ENCODE results near the gene SIM1.
"Not testable (repeated sequence)": the region's sequence is repeated elsewhere in the genome, so short reads cannot be mapped to it uniquely, and the experiment has no call there.

SIM1 gene

DNA sequence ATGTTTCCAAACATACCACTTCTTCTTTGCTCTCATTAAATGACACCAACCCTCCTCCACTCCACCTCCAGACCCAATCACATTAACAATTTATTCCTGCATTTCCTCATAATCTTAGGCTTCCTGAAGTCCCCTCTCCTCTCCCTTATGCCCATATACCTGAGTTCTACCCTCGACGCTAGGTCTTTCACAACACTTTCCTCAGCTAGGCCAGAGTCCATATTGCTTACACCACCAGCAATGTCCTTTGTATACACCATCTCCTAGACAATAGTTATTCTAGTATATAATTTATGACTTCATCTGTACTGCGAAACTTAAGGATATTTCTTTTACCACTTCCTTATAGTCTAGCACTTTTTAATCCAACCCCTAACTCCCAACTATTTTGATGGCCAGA lies 47.7 kb downstream of the SIM1 start:
- no peak for DNase-seq

DNA sequence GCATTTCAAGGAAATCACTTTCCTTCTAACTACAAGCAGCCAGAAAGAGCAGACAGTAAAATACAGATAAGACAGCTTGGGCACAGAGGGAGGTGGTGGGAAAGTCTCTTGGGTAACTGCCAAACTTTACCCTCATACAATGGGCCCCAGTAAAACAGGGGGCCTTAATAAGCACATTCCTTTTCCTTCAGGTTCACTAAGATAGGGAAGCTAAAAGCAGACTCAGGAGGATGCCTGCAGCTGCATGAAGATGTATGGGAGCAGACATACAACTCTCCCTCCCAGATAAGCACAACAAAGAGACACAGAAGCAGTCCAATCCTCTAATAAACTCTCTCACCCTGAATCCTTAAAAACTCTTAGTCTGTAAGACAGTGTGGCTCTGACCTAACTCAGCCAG lies 49.0 kb downstream of the SIM1 start:
- DNase-seq: no peak

DNA sequence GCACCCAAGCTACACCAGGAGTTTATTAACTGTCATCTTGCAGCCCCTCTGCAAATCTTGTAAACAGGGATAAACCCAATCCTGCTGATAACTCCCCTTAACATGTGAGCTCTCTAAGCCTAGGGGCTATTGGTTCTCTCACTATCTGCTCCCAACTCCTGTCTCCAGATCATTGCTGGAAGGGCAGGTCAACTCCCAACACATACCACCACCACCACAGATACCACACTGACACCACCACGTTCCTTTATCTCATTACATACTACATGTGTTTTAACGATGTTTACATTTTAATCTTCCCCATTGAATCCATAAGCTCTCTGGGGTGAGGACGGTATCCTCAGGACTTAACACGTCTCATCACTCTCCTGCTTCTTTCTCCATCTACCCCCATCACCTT lies 51.8 kb downstream of the SIM1 start:
- no peak for DNase-seq

DNA sequence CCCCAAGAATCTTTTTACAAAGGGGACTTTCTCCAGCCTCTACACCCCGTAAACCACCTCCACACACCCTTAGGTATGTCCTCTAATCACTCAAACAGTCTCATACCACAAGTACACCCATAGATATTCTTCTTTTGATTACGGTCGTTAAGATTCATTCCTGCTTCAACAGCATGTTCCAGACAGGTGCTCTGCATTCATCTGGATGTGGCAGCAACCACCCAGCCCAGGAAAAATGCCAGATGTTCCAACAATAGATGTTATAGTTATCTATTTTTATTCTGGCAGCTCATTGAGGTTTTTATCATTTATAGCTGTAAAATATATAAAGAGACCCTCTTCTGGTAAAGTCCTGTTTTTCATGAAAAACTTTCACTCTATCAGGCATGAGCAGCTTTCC lies 60.7 kb downstream of the SIM1 start:
- no peak for DNase-seq

DNA sequence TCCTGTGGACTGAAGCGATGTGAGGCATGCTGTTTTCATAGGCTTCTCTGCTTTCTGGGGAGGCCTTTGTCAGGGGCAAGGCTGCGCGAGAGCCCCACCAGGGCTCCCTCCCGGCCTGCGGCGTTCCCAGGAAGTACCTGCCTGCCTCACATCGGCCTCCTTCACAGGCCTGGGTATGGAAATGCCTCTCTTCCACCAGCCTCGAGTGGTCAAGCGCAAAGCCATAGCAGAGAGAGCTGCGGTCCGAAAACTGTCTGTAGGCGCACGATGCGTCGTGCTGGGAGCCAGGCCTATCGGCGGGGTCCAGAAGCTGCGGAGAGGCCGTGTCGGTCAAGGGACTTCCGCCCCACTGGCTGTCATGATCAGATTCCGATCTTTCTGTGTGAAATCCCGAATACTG lies 71.2 kb downstream of the SIM1 start:
- DNase-seq: no peak

DNA sequence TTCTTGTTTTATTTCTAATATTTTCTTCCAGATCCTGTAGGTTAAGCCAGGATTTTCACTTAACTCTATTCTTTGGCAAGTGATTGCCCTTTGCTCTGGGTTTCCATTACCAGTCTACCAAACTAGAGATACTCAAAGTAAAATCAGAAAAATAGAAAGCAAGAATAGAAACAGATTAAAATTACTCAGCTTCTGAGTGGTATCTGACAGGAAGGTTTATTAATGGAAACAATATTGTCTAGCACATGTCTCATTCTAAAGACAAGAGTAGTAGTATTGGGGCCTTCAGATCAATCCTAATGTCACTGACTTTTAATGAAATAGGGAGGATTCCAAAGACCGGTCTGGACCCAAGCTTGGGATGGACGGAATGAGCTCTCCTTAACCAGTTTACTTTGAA lies 72.3 kb downstream of the SIM1 start:
- DNase-seq: no peak

DNA sequence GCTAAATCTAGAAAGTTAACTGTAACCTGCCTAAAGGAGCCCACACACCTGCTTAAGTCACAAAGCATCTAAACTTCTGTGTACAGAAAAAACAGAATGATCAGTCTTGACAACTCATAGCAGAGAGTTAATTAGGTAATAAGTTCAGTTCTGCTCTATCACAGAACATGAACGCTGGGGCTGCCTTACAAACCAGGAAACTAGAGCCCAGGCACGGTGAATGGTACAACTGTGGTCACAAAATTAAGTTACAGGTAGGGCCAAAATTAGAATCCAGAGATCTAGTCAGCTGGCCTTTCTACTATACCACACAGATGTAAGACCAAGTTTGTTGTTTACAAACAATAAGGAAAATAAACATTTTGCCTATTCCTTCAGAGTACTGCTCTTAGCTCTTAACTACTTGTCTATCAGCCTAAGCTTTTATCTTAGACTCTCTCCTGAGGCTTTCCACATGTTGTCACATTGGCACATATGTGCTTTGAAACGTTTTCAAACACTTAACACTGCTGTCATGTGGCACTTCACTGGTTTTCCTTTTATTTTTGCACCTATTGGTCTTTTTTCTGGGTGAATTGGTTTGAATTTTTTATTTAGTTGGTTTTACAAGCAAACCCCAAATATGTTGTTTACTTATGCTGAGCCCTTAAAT lies 75.7 kb downstream of the SIM1 start:
- DNase-seq: no peak

DNA sequence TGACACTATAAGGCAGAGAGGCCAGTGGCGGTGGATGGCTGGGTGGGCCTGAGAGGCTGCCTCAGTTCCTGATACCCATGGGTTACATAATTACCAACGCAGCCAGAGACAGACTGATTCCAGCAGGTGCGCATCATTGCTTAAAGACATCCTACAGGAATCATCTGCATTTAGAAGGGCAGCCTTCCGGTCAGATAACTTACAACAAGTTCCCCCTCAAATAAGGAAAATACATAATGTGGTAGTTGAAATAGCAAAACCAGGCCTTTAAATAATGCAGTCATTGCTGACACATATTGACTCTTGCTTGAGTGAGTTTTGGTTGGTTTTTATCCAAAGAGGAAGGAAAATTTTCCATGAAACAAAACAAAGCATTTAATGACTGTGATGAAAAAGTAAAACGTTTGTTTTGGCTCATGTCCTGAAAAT lies 81.9 kb downstream of the SIM1 start:
- DNase-seq: no peak

DNA sequence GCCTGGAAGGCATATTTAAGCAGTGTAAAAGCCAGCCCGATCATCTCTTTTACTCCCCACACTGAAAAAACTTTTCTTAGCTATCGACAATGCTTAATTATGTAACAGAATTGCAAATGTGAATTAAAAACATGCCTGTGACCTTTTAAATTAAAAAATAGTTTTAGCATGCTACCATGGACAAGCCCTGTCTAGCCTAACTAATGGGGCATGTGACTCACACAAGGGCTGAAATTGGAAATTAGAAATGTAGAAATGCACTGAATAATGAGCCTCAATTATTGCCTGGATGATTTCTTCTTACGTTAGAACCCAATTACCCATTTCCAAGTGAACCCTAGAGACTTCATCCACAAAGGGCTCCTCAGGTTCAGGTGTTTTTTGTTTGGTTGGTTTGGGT lies 82.7 kb downstream of the SIM1 start:
- no peak for DNase-seq

DNA sequence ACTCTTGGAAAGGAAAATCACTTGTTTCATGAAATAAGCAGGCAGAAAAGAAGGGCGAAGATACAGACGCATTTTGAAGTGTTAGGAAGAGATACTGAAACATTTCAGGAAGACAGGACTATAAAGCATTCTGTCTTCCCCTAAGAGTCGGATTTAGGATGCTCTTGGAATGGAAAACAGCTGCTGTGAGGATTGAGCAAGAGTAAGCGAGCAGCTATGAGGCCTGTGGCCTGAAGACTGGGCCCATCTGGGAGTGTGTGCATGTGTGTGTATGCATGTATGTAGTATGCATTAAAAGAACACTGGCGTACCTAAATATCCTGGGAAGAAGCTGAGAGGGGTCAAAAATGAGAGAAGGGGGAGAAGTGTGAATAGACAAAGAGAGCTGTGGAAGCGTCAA lies 83.6 kb downstream of the SIM1 start:
- no peak for DNase-seq

DNA sequence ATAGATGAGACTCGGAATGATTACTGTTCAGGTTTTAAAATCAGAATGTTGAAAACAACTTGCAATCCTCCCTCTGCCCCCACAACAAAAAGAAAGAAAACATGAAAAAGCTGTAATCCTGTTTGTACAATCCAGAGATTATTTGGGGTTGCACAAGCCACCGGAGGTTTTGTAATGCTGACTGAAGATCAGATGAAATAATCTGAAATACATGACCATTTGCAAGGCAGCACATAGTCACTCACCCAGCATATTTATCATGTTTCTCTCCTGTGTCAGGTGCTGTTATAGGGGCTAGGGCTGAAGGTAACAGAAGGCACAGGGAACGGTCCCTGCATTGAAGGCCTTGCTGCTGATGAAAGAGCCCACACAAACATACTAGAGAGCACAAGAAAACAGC lies 85.3 kb downstream of the SIM1 start:
- no peak for DNase-seq

DNA sequence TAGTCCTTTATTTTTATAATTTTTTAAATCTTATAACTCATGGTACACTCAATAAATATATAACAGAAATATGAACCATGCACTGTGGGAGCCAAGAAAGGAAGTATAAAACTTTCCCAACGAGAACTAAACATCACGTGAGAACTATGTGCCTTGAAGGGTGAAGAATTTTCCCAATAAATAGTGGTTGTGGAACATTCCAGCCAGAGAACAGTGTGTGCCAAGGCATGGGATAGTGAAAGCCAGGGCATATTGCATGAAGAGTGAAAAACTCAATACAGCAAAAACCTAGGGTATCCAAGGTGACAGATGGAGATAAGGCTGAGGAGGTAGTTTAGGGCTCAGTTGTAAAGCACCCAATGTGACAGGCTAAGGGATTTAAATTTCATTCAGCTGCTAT lies 86.1 kb downstream of the SIM1 start:
- no peak for DNase-seq

DNA sequence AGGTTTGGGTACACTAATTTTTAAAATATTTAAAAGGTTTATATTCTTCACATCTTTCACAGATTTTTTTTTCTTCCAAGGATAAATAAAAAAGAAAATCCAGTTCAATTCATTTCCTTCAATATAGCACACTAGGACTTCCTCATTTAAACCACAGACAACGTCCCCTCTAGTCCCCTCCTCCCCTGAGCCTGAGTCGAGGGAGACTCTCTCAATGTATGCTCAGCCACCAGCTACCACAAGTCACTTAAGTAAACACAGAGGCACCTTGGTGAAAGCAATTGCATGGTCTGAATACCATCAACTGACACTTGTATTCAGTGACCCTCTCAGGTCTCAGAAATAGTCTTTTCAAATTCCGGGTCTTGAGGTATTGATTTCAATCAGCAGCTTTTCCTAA lies 88.6 kb downstream of the SIM1 start:
- DNase-seq: no peak

DNA sequence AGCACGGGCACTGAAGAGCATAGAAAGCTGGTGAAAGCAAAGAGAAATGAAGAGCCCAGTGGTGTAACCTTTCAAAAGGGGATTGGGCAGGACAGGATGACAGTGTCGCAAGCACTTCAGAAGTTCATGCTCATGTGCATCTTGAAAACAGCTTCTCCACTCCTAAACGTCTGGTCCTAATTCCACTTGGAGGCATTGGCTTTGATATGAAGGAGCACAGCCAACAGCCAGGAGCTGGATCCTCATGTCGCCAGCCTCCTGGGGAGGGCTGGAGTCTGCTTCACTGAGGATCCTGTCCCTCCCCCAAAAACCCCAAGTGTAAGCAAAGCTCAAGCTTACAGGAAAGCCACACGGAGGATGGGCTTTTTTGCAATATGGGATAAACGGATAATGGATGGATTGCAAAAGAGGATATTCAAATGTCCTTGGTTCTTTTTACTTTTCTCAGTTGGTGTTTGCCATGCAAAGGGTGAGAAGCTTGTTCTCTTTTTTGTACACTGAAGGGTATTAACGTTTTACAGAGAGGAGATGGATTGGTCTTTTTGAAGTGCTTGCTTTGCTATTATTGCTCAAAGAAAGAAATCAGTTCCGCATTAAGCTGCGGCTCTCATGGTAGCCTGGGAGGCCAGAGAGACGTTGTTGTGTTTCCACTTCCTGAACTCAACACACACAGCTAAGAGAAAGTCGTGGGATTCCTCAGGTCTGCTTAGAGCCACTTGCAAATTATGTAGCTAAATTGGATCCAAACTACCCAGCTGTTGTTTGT lies 92.2 kb downstream of the SIM1 start:
- DNase-seq: no peak

DNA sequence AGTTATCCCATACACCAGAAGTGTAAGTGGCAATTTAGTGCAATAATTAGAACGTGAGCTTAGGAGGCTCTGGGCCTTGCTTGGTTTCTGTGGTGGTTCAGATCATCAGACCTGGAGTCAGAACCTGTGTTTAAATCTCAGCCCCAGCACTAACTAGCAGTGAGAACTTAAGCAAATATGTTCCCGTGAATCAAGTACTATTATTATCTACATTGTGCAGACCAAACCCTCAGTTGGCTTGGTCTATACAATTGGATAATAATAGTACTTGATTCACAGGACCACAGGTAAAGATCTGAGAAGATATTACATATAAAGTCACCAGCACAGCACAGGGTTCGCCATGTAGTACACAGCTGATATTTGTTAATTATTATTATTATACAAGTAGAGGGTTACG lies 93.1 kb downstream of the SIM1 start:
- DNase-seq: no peak

DNA sequence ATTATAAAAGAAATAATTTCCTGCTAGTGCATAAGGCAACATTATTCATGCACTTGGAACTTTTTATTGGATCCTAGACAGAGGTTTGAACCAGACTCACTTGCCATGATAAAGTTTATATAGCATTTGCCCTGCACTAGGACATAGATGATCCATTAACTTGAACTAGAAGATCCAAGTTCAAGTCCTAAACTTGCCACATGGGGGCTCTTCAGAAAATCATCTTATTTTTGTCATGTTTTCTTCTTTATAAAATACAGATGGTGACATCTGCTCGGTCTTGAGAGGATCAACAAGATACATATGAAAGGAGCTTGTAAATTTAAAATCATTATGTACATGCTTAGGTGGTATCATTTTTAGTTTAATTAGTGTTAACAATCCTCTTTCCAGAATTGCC lies 94.5 kb downstream of the SIM1 start:
- no peak for DNase-seq

DNA sequence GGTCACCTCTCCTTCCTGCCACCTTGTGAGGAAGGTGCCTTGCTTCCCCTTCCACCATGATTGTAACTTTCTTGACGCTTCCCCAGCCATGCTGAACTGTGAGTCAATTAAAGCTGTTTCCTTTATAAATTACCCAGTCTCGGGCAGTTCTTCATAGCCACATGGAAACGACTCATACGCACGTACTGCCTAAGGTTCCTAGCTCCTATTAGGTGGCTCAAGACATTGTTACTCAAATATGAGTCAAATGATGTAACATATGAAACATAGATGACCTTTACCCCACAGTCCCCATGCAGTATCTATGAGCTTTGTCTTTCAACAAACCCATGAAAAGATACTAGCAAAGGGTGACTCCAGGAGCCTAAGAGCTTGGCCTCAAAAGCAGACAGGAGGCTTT lies 98.3 kb downstream of the SIM1 start:
- DNase-seq: peak in 1 of 2 donors; percentile 39

DNA sequence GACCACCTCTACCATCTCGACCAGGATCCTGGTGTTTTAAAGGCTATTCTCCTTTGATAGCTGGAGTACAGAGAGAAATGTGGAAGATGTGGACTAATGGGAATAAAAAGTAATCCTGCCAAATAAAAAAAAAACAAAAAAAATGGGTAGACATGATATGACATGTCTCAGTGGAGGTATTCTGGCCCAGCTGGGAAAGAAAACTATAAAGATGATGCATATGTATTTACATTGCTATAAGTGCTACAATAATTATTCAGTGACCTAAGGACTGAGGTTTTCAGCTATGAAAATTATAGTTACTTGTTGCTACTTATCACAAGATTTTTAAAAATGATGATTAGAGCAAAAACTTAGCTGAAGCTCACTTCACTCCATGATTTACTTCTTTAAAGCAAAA lies 101.1 kb downstream of the SIM1 start:
- DNase-seq: no peak

DNA sequence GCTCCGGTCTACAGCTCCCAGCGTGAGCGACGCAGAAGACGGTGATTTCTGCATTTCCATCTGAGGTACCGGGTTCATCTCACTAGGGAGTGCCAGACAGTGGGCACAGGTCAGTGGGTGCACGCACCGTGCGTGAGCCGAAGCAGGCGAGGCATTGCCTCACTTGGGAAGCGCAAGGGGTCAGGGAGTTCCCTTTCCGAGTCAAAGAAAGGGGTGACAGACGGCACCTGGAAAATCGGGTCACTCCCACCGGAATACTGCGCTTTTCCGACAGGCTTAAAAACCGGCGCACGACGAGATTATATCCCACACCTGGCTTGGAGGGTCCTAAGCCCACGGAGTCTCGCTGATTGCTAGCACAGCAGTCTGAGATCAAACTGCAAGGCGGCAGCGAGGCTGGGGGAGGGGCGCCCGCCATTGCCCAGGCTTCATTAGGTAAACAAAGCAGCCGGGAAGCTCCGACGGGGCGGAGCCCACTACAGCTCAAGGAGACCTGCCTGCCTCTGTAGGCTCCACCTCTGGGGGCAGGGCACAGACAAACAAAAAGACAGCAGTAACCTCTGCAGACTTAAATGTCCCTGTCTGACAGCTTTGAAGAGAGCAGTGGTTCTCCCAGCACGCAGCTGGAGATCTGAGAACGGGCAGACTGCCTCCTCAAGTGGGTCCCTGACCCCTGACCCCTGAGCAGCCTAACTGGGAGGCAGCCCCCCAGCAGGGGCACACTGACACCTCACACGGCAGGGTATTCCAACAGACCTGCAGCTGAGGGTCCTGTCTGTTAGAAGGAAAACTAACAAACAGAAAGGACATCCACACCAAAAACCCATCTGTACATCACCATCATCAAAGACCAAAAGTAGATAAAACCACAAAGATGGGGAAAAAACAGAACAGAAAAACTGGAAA lies 109.7 kb downstream of the SIM1 start:
- DNase-seq: not testable (repeated sequence)

DNA sequence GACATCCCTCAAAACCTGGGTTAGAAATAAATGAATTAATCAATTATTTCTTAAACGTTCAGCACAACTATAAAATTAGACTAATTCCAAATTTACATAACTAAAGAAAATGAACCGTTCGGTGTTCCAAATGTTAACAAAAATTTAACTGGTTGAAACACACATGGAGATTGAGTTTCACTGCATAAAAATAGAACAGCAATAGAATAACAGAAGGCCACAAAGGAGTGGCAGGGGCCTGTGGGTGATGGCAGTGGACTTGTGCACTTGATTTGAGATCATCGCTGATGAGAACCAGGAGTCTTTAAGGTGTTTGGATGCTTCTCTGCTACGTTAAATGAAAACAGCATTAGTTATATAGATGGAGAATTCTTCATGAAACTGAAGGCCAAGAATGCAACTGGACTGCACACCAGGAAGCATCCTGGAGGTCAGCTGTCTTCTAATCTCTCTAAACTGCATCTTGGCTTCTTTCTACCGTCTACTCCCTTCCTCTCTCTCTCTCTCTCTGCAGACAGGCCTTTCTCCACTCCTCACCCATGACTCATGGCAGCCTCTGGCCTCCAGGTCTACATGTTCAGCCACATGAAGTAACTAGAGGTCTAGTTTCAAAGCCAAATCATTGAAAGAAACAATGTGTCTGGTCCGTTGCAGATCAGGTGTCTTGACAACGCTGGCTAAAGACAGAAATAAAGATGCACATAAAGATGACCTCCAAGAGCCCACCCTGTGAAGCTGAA lies 111.3 kb downstream of the SIM1 start:
- no peak for DNase-seq

DNA sequence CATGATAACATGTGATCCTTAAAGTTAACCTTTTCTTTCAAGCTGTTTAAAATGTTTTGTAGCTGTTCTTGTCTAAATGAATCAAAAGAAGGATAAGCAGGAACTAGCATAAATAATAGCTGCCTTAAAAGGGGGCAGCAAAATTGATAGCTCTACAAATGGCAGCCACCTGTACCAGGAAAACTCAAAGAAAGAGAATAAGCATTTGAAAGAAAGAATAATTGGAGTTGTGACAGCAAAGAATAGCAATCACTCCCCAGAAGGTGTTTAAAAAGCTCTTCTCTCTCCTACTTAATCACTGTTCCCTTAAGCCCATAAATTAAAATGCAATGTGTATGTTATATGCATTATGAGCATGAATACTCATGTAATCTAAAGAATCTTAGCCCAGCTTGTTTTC lies 114.6 kb downstream of the SIM1 start:
- no peak for DNase-seq

DNA sequence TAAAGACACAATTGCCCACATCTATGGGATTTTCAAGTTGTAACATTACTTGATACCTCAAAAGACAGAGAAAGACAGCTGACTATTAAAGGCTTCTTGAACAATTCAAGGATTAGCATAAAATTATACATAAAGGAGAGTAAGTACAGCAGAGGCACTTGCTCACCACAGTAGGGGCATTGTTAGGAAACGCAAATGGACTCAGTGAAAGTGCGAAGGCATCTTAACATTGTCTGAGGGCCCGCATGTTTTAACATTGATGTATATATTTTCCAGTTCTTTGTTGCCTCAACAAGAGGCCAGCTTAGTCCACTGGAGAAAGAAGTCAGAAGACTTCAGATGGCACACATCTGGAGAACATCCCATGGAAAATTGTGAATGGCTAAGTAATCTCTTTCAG lies 115.4 kb downstream of the SIM1 start:
- DNase-seq: no peak

DNA sequence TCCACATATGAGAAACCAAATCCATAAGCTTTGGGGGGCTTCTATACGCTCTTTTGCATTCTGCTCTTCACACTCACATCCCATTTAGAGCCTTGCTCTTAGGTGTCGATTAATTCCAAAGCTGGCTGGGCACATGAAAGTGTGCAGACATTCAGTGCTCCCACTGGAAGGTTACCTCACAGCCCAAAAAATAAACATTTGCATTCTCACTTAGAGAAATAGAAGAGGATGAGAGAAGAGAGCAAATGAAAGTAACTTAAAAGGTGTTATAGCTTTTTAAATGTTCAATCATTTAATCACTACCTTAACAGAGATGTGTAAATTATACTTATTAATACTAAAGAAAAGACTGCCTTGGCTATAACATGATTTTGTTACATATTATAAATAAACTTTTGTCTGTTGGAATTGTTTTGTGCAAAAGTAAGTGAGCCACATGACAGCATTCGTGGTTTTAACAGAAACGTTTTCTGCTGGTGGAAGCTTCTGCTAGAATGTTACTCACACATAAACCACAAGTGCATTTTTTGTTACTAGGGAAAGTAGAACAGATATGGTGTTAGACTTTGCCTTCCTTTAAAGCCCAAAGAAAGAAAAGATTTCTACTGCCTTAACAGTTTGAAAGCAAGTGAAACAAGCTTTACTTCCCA lies 116.7 kb downstream of the SIM1 start:
- DNase-seq: no peak

All from inflammatory macrophage treated with lipopolysaccharide for 1 hour (primary cell).